ENCODE results near the gene SEC61A2.

The SEC61A2 gene

DNA sequence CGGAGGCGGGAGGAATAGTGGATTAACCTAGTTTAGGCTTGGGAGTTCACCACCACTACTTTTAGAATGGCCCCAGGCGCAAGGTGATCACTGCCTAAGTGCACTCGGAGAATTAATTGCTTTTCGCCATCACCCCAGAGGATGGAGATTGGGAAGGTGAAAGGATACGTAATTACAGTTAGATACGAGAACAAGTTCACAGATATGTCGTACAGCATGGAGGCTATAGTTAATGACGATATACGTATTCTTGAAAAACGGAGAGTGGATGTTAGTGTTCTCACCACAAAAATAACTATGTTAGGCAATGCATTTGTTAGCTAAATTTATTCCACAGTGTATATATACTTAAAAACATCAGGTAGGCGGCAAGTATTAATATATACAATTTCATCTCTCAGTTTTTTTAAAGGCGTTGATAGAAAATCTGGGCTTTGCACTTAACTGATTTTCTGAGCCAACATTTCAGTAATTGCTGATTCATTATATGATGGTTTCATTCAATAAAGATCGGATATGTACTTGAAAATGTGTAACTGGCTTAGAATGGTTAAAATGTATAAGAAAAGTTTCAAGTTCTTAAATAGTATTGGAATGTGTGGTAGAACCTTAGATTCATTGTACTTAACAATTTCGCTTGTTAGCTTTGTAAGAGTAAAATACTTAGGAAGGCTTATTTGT lies 67.2 kb downstream of the SEC61A2 start:
- DNase-seq (ENCODE audit: low read depth in 2 of 2) = no peak

DNA sequence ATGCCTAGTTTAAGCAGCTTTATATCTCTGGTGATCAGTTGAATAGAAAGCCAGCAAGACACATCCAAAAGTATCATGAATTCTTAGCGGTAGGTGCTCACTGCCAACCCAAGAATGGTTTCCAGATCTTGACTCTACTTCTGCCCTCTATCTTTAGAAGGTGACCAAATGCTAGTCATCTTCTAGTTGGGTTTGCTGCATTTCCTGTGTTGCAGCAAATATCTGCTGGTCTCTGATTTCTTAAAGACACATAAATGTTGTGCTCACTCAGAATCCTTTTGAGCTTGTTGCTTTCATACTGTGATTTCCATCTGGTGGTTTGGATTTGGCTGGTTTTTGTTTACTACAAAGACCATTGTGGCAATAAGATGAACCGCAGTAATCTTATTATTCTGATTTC lies 68.7 kb downstream of the SEC61A2 start:
- DNase-seq (ENCODE audit: low read depth in 2 of 2) = no peak

DNA sequence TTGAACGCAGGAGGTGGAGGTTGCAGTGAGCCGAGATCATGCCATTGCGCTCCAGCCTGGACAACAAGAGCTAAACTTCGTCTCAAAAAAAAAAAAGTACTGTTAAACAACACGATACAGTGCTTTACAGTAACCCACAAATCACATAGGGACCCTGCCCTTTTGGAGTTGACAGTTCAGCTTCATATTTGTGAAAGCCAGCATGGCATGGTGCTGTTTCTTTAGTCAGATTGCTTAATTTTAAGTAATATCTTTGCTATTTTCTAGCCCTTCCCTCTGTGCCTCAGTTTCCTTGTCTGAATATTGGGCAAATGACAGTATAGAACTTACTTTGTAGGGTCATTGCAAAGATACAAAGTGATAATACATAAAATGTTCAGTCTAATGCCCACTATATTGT lies 71.4 kb downstream of the SEC61A2 start:
- DNase-seq (ENCODE audit: low read depth in 2 of 2) = no peak

DNA sequence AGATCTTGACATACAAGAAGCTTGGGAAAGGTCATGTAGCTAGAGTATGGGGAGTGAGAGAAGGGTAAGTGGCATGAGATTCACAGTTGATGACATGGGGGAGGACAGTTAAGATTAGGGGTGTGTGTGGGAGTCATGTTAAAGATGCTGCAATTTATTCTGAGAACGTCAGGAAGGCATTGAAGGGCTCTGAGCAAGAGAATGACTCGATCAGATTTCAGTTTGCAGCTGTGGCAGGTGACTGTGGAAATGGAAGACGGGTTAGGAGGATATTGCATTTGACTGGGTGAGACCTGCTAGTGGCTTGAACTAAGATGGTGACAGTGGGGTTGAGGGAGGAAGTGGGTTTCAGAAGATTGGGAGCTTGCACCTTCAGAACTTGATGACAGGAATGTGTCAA lies 72.1 kb downstream of the SEC61A2 start:
- no peak for DNase-seq (ENCODE audit: low read depth in 2 of 2)

DNA sequence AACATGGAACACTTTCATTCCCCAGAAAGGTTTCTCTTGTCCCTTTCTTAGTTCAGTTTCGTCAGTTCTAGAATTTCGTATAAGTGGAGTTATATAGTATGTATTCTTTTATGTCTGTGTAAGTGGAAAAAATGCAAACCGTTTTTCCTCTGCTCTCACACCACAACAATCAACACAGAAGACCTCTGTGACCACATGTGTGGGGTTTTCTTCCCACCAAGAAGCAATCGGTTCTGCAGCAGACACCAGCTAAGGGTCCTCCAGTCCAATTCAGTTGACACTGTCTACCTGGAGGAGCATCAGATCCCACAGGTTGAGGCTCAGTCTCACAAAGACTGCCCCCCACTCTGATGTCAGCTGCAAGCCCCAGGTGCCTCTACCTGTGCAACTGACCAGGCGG lies 72.7 kb downstream of the SEC61A2 start:
- no peak for DNase-seq (ENCODE audit: low read depth in 2 of 2)

DNA sequence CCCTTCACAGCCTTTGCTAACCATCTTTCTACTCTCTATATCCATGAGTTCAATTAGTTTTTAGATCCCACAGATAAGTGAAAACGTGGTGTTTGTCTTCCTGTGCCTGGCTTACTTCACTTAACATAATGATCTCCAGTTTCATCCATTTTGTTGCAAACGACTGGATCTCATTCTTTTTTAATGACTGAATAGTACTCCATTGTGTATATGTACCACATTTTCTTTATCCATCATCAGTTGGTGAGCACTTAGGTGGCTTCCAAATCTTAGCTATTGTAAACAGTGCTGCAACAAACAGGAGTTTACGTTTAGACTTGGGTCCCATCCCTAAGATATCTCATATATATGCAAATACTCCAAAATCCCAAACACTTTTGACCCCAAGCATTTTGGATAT lies 75.6 kb downstream of the SEC61A2 start:
- DNase-seq (ENCODE audit: low read depth in 2 of 2) = no peak

DNA sequence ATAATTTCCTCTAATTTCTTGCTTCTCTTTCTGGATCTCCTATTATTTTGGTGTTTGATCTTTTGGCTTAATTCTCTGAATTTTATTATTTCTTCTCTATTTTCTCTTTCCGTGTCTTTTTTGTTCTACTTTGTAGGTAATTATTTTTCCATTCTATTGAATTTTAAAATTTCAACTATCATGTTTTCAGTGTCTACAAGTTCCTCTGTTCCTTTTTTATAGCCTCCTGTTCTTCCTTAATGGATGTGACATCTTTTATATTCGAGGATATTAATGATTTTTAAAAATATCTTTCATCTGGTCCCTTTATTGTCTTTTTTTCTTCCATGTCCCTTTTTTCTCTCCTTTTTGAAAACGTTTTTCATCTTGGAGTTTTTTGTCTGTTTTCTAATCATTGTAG lies 77.6 kb downstream of the SEC61A2 start:
- DNase-seq (ENCODE audit: low read depth in 2 of 2) = no peak

DNA sequence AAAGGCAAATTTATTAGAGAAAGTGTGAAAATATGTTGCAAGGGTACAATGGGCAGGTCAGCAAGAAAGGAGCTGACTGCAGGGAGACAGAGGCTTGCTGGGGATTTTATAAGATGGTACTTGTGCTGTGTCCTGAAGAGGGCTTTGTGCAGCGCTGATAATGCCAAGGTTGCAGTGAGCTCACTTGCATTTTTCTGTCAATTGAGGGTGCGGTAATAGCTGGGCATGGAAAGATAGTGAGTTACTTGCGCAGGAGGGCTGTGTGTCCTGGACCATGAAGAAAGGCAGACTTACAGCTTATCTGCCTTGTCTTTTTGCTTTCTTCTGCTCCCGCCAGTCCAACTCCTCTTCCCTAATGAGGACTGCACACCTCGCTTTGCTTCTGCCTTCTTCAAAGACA lies 79.0 kb downstream of the SEC61A2 start:
- no peak for DNase-seq (ENCODE audit: low read depth in 2 of 2)

DNA sequence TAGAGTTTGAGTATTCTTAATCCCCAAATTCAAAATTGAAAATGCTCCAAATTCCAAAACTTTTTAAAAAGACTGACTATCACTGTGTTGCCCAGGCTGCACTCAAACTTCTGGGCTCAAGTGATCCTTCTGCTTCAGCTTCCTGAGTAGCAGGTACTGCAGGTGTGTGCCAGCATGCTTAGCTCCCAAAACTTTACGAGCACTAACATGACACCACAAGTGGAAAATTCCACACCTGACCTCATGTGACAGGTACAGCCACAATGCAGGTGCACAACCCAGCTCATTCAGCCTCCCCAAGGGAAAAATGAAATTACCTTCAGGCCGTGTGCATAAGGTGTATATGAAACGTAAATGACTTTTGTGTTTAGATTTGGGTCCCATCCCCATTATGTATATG lies 83.0 kb downstream of the SEC61A2 start:
- no peak for DNase-seq (ENCODE audit: low read depth in 2 of 2)

DNA sequence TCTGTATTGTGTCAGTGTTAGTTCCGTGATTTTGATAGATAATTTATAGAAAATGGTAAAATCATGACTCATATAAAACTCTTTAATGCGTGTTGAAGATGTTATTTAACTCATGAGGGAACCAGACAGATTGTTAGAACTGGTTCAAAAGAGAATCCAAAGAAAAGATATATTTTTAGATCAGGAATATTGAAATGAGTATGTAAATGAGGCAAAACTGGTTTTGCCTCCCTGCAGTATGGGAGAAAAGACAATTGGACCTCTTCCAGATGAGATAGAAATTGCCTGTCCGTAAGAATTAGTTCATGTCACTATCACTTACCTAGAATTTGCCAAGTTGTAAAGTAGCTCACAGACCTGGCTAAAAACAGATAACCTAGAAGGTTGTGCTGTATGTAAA lies 84.1 kb downstream of the SEC61A2 start:
- no peak for DNase-seq (ENCODE audit: low read depth in 2 of 2)

DNA sequence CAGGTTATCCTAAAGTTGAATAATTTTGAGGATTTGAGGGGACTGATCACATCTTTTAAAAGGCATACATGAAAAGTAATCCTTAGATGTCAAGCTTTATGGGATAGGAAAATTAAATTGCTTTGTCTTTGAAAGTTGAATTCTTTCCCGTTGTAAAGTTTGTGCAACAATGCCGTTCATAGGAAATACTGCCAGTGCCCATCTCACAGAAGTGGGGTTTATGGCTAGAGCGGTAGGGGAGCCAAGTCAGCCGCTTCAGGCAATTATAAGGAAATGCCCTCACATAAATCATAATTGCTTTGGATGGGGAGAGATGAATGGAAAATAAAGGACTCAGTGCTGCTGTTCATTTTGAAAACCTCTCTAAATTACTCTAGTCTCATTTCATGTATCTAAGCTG lies 84.6 kb downstream of the SEC61A2 start:
- no peak for DNase-seq (ENCODE audit: low read depth in 2 of 2)

DNA sequence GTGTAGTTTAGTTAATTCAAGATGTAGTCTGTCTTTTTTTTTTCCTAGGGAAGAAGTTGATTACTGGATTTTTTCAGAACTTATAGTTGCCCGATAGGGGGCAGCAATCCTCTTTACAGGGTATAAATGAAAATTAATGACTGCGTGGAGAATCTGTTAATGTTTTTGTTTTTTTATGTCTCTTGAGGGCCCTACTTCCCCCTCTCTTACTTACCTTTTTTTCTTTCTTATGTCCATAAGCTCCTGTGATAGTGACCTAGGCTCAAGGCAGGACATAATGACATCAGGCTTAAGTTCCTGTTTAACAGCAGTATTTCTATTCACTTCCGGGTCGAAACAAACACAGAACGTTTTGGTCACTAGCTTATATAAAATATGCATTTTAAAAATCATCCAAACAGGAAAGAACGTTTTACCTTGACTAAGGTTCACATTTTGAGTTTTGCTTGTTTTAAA lies 85.3 kb downstream of the SEC61A2 start:
- no peak for DNase-seq (ENCODE audit: low read depth in 2 of 2)

Measured in stimulated activated CD4-positive, alpha-beta T cell treated with anti-CD3 and anti-CD28 coated beads, Interleukin-1b, Interleukin-23, amount 100 ng/mL, for 1 hour (primary cell).